HepG2 (cell line): ENCODE measurements around the gene OVCA2. TPM values are rescaled to one million over a fixed set of nuclear protein-coding genes. Genes with fewer than 3 reads are reported as not detected.

Source experiments
- AGO2 ChIP-seq: fragments of 200-400 bp; formaldehyde crosslinking; optimal IDR thresholded peaks from 2 replicates; pipeline ENCODE3; 2017; ENCODE audit warnings: mild to moderate bottlenecking, low read depth, low read length, moderate library complexity
- ARID4A ChIP-seq: sonication (generic); formaldehyde crosslinking; IDR thresholded peaks from 2 replicates; pipeline ENCODE4 v1.5.0; 2020; ENCODE audit warnings: mild to moderate bottlenecking, missing genetic modification reagents, borderline replicate concordance
- E2F5 ChIP-seq: sonication (generic); formaldehyde crosslinking; conservative IDR thresholded peaks from 2 replicates; pipeline ENCODE4 v1.4.0; 2020; ENCODE audit warnings: missing genetic modification reagents
- ETV5 ChIP-seq: IDR thresholded peaks from 2 replicates; pipeline ENCODE4 v1.6.1; 2018; ENCODE audit warnings: missing biosample characterization, missing genetic modification reagents, inconsistent platforms, borderline replicate concordance
- GMEB1 ChIP-seq: sonication (generic); formaldehyde crosslinking; IDR thresholded peaks from 2 replicates; pipeline ENCODE4 v1.5.1; 2020; ENCODE audit warnings: missing genetic modification reagents, mild to moderate bottlenecking, borderline replicate concordance
- HOMEZ ChIP-seq: IDR thresholded peaks from 2 replicates; pipeline ENCODE4 v1.6.1; 2016; ENCODE audit warnings: low read depth
- JARID2 ChIP-seq: sonication (generic); formaldehyde crosslinking; IDR thresholded peaks from 2 replicates; pipeline ENCODE4 v1.8.1; 2023; ENCODE audit warnings: missing genetic modification reagents, inconsistent platforms; ENCODE audit not compliant: insufficient replicate concordance
- NR2C2 ChIP-seq: sonication (generic); formaldehyde crosslinking; IDR thresholded peaks from 2 replicates; pipeline ENCODE4 v1.4.0; 2020; ENCODE audit warnings: missing genetic modification reagents, mild to moderate bottlenecking, moderate library complexity, borderline replicate concordance
- RXRA ChIP-seq: sonication (generic); formaldehyde crosslinking; IDR thresholded peaks from 2 replicates; pipeline ENCODE4 v1.5.1; 2020; ENCODE audit warnings: missing genetic modification reagents
- SOX6 ChIP-seq, 2 experiments: fragments of 450-650 bp in 1 of 2; sonication (generic) in 1 of 2; formaldehyde crosslinking in 1 of 2; IDR thresholded peaks; 2 replicates each; pipeline versions ENCODE4 v1.4.0 to v1.6.1; 2017 to 2020; ENCODE audit warnings: antibody characterized with exemption in 1 of 2, mild to moderate bottlenecking in 1 of 2, missing genetic modification reagents in 1 of 2
- STAG1 ChIP-seq: sonication (generic); formaldehyde crosslinking; IDR thresholded peaks from 2 replicates; pipeline ENCODE4 v1.4.0; 2020; ENCODE audit warnings: missing genetic modification reagents
- TCF7 ChIP-seq: sonication (generic); IDR thresholded peaks from 2 replicates; pipeline ENCODE4 v1.6.1; 2016; ENCODE audit warnings: antibody characterized with exemption, low read depth
- ZBTB42 ChIP-seq: sonication (generic); formaldehyde crosslinking; IDR thresholded peaks from 2 replicates; pipeline ENCODE4 v1.5.0; 2020; ENCODE audit warnings: mild to moderate bottlenecking, missing genetic modification reagents
- ZFP36 ChIP-seq: fragments of 150-350 bp; IDR thresholded peaks from 2 replicates; pipeline ENCODE4 v1.6.1; 2018; ENCODE audit warnings: borderline replicate concordance, low read length, low read depth; ENCODE audit not compliant: partially characterized antibody
- ZNF513 ChIP-seq: sonication (generic); formaldehyde crosslinking; conservative IDR thresholded peaks from 2 replicates; pipeline ENCODE4 v1.5.0; 2020; ENCODE audit warnings: missing genetic modification reagents
- polyA plus RNA-seq, 8 experiments: library from polyadenylated mRNA; depleted of rRNA in 3 of 8; stranded (reverse) in 7 of 8; unstranded in 1 of 8; fragments of >200 nt; fragmentation: Illumina TruSeq in 4 of 8; extraction: Trizol in 4 of 8; gene quantifications; 2 replicates each; pipeline versions ENCODE4 v1.2.1 to v1.2.3, GENCODE V29; 2011 to 2016; ENCODE audit warnings: low read depth in 4 of 8, missing spikeins in 1 of 8, mixed read lengths in 1 of 8; ENCODE audit not compliant: insufficient read depth in 1 of 8
- total RNA-seq, 5 experiments: library from RNA; depleted of rRNA; stranded (reverse); fragments of >200 nt; fragmentation: Illumina TruSeq; extraction: Trizol; gene quantifications; 2 replicates each; pipeline ENCODE4 v1.2.3, GENCODE V29; 2016; ENCODE audit warnings: low read depth in 1 of 5

Gene OVCA2
- total and polyA plus RNA-seq, 2 of the 13 experiments (the other 11 are each of a cell fraction or from before 2014, with no cell fraction given): 23.7 to 28.2 TPM

- TF ChIP-seq JARID2 (CRISPR knock-in tag) (peak; percentile 70), TCF7 (no peak), ETV5 (CRISPR knock-in tag) (peak; percentile 76), STAG1 (no peak), HOMEZ (CRISPR knock-in tag) (0 out of 2 replicates have a peak, but pooled peaks have one; percentile 12), ZFP36 (no peak), E2F5 (0 out of 2 replicates have a peak, but pooled peaks have one; percentile 23), AGO2 (peak; percentile 30), RXRA (CRISPR knock-in tag) (peak; percentile 77), GMEB1 (CRISPR knock-in tag) (peak; percentile 87), ZNF513 (CRISPR knock-in tag) (0 out of 2 replicates have a peak, but pooled peaks have one; percentile 82), ARID4A (peak; percentile 99), NR2C2 (CRISPR knock-in tag) (peak; percentile 75), SOX6 (IDR thresholded peaks at IDR 0.05) (no peak), SOX6 (CRISPR knock-in tag; IDR thresholded peaks at IDR 0.05) (peak; percentile 56; the same call in 1 of the 2 replicates), ZBTB42 (CRISPR knock-in tag) (peak; percentile 90)
These were observed 11.7 kb upstream of the OVCA2 start, which contains the start of gene DPH1 (continued) for GRCh38 chr17:2029911-2030778.
